ENCODE results near the gene TEX19.
"Not testable (repeated sequence)": the region's sequence is repeated elsewhere in the genome, so short reads cannot be mapped to it uniquely, and the experiment has no call there.

TEX19 gene

GRCh38 chr17:82408288-82408937 lies 49.4 kb downstream of the TEX19 start:
- DNase-seq (ENCODE audit: low read depth in 2 of 2): no peak

GRCh38 chr17:82408938-82409318 lies 49.9 kb downstream of the TEX19 start:
- DNase-seq (ENCODE audit: low read depth in 2 of 2): no peak

DNA sequence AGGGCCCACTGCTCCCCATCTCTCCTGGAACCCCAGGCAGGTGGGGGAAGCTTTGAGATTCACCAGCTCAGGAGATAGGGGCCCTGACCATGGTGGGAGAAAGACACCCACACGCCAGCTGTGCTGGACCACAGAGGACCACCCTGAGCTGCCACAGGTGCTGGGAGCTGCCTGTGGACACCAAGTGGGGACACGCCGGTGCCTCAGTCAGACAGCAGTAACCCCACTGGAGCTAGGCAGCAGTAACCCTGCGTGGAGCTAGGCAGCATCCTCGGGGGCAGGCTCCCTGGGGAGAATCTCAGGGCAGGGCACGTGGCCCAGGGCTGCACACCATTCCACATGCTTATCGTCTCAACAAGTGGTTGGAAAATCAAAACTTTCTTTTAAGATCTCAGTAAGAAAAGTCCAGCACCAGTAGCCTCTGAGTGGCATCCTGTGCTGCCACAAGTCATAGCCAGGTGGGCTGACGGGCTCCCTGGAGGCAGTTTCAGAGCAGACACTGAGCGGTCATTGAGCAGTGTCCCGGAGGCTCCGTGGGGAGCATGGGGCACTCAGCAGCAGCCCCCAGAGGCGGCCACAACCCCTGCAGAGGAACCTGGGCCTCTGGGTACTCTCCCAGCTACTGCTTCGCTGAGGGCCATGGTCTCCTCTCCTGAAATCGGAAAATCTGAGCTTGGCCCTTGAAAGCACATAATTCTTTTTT lies 51.1 kb downstream of the TEX19 start:
- DNase-seq (ENCODE audit: low read depth in 2 of 2): no peak

DNA sequence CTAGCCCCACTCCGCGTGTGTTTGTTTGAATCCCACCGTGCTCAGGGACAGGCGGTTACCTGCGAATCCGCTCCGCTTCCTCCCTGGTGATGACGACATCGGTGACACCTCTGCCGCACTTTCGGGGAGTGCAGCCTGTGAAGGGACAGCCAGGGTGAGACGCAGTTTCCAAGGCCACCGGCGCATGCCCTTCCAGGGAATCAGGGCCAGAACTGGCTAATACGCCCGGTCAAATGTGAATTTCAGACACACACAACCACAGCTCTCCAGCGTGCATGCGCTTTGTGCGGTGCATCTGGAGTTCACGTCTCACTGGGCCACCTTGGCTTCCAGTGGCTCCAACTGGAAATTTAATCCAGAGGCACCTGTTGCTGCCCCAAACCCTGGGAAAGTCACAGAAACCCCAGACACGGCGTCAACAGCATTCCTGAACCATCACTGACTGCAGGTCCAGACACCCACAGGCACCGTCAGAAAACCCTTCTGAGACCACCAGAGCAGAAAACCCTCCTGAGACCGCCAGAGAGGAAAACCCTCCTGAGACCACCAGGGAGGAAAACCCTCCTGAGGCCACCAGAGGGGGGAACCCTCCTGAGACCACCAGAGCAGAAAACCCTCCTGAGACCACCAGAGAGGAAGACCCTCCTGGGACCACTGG lies 52.5 kb downstream of the TEX19 start:
- DNase-seq (ENCODE audit: low read depth in 2 of 2): no peak

DNA sequence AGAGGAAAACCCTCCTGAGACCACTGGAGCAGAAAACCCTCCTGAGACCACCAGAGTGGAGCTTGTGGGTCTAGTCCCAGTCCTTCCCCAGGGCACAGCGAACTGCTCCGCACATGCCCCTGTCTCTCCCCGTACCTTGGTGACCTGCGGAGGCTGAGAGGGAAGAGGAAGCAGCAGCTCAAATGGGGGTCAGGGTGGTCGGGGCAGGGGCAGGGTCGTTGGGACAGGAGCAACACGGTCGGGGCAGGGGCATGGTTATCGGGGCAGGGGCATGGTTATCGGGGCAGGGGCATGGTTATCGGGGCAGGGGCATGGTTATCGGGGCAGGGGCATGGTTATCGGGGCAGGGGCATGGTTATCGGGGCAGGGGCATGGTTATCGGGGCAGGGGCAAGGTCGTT lies 53.0 kb downstream of the TEX19 start:
- not testable (repeated sequence) for DNase-seq (ENCODE audit: low read depth in 2 of 2)

DNA sequence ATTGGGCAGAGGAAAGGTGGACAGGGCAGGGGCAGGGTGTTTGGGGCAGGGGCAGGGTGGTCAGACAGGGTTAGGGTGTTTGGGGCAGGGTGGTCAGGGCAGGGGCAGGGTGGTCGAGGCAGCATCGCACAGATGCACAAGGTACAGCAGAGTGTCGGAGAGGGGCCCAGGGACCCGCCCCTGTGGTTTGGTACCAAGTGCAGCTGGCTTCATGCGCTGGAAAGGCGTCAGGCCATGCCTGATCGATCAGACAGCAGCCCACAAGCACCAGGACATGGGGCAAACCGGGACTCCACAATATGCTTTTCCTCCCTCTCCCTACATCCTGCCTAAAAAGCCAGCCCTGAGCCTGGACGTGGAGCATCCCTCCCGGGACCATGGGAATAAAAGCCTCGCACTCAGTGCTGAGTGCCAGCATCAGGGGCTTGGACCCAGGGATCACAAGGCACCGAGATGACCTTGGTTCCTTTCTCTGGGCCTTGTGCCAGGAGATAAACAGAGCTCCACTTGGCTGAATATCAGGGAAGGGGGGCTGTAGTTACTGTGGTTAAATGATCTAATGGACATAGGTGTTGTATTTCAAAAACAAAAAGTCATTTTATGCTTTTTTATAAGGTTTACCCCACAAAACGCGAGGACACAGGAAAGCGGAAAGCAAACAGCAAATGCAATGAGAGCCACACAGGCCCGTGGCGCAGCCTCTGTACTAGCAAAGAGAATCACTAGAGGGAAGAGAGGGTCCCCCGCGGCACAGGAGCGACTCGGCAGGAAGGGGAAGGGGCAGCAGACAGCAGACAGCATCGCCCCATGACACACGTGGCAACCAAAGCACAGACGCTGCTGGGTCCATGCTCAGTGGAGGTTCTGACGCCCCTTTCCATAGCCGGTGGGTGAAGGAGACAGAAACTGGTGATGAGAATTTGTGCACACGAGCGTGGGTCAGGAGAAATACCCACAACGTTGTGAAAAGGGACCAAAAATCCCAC lies 53.8 kb downstream of the TEX19 start:
- DNase-seq (ENCODE audit: low read depth in 2 of 2): no peak

All from stimulated activated CD8-positive, alpha-beta memory T cell treated with anti-CD3 and anti-CD28 coated beads, Interleukin-2, amount 100 ng/mL, for 1 hour (primary cell).